Bladder microvascular endothelial cell (primary cell): ENCODE results near the gene BTN1A1. TPM values are rescaled to one million over a fixed set of nuclear protein-coding genes. Genes with fewer than 3 reads are reported as not detected.

Experiments used
- total RNA-seq: library from RNA; depleted of rRNA; stranded (reverse); fragments of >200 nt; gene quantifications from 2 replicates; pipeline ENCODE4 v1.2.3, GENCODE V29; 2014

BTN1A1 gene, protein sequence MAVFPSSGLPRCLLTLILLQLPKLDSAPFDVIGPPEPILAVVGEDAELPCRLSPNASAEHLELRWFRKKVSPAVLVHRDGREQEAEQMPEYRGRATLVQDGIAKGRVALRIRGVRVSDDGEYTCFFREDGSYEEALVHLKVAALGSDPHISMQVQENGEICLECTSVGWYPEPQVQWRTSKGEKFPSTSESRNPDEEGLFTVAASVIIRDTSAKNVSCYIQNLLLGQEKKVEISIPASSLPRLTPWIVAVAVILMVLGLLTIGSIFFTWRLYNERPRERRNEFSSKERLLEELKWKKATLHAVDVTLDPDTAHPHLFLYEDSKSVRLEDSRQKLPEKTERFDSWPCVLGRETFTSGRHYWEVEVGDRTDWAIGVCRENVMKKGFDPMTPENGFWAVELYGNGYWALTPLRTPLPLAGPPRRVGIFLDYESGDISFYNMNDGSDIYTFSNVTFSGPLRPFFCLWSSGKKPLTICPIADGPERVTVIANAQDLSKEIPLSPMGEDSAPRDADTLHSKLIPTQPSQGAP
- not detected in 2 replicates for total RNA-seq

DNA sequence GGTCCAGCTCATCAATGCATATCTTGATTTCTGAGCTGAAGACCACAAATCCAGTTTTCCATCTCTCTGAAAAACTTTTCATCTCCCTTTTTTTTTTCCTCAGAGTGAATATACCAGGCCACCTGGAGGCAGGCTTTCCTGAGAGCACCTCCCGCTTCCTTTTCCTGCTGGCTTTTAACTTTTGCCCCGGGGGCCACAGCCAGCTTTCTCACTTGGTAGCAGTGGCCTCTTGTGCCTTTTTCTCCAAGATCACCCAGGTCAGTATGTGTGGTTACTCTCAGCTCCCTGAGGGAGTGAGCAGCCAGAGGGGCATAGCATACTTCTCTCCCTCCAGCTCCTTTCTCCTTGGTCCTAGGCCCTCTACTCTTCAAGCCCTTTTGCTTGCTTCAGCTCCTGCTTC is at the start of gene BTN1A1:
Gene BTN1A1, plus strand, starts transcription at position 202 of the 400 bp plus-strand sequence. CDS start 984 bp downstream, outside the sequence.

DNA sequence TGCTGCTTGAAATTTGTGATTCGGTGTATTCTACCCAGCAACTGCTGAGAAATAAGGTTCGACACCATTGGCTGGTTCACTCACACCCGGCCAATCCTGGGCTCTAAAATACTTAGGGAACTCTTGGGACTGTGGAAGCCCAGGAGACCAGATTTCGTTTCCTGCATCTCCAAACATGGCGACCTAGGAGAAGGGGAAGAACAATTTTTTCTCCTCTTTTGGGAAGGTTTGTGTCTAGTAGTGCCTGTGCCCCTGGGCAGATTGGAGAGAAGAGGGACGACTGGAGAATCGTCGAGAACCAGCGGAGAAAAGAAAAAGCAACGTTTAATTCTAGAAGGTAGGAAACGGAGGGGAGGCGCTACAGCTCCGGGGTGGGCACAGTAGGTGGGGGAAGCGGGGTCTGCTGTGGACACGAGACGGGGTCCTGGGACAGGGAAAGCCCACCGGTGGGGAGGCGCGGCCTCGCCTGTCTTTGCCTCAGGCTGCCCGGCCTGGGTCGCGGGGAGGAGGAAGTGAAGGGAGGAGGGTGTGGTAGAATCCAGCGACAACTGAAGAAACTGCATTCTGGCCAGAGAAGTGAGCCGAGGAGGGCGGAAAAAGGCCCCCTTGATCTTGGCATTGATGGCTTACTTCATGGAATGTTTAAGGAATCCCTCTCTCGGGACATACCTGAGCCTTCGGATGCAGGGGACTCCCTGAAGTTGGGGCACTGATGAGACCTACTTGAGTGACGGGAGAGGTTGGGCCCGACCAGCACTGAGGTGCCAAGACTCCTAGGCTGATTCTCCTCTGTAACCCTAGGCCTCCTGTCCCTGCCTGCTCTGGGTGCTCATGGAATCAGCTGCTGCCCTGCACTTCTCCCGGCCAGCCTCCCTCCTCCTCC is 42.1 kb upstream of the BTN1A1 start, which contains the start of gene BTN2A1:
Gene BTN2A1, plus strand, starts transcription at position 150 of the 883 bp plus-strand sequence. Its CDS starts 682 bp downstream, at position 832.

DNA sequence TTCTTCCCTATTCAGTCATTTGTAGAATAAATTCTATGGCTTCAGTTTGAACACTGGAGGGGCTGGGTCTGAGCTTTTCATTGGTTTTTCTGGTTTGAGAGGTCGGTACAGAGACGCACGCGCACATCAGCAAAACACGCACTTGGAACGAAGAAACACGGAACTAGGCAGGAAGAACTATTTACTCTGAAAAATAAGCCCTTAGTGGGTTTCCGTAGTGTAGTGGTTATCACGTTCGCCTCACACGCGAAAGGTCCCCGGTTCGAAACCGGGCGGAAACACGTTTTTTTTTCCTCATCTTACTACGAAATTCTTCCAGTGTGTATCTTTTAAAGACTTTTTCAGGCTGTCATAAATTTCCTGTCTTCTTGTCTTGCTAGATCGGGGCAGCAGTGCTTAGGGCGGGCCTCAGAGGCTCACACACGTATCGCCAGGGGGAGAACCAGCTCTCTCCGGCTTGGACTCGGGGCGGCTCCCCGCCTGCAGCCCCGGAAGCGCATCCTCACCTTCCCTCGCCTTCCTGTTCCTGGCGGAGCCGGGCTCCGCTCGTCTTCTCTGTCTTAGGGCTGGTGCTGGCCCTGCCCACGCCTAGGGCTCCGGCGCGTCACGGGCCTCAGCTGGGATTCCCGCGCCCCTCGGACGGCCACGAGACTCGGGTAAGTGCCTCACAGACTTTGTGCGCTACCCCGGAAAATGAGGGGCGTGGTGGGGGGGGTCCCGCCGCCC is 37.9 kb downstream of the BTN1A1 start, which contains the start of gene HMGN4:
Gene HMGN4, plus strand, starts transcription at position 521 of the 726 bp plus-strand sequence. CDS start 6,841 bp downstream, outside the sequence.

Other genes with a start within 250 kb of the BTN1A1 start
- 13.6 and 25.0 TPM in 2 replicates for gene BTN3A2, start 135.1 kb upstream of the BTN1A1 start, total RNA-seq
- 6.6 and 18.8 TPM in 2 replicates for gene BTN2A2, start 117.2 kb upstream of the BTN1A1 start, total RNA-seq
- gene BTN3A1, start 98.0 kb upstream of the BTN1A1 start, total RNA-seq = 11.8 and 25.0 TPM in 2 replicates
- gene BTN3A3, start 59.8 kb upstream of the BTN1A1 start, total RNA-seq = 11.2 and 21.0 TPM in 2 replicates
- 7.8 and 15.2 TPM in 2 replicates for gene BTN2A1, start 42.3 kb upstream of the BTN1A1 start, total RNA-seq
- gene HMGN4, start 38.1 kb downstream of the BTN1A1 start, total RNA-seq = 46.5 and 63.6 TPM in 2 replicates
- 17.8 and 19.1 TPM in 2 replicates for gene ABT1, start 96.7 kb downstream of the BTN1A1 start, total RNA-seq
- gene ZNF322, start 159.4 kb downstream of the BTN1A1 start, total RNA-seq = 9.4 and 15.6 TPM in 2 replicates